WERI-Rb-1 (cell line): Measurements from ENCODE around the gene PROZ.

Experiments used
- DNase-seq: peaks from one replicate; pipeline ENCODE4 v3.0.0-alpha.2; 2020
- H3K27ac ChIP-seq: fragments of 250-450 bp; sonication (Bioruptor Pico); 2 replicates; pipeline ENCODE4 v1.5.1; 2020; ENCODE audit warnings: mild to moderate bottlenecking, moderate library complexity
- H3K27me3 ChIP-seq: fragments of 250-450 bp; sonication (Bioruptor Pico); 2 replicates; pipeline ENCODE4 v1.5.1; 2021; ENCODE audit warnings: mild to moderate bottlenecking, low read depth, moderate library complexity; ENCODE audit not compliant: insufficient read depth, severe bottlenecking
- H3K36me3 ChIP-seq: fragments of 250-450 bp; sonication (Bioruptor Pico); 2 replicates; pipeline ENCODE4 v1.5.1; 2020; ENCODE audit warnings: mild to moderate bottlenecking, moderate library complexity
- H3K4me3 ChIP-seq: 2 replicates; pipeline ENCODE4 v1.5.1; 2011; ENCODE audit warnings: low read depth, mild to moderate bottlenecking, control low read depth, low read length
- H3K9me3 ChIP-seq: fragments of 250-450 bp; sonication (Bioruptor Pico); 2 replicates; pipeline ENCODE4 v1.5.1; 2021; ENCODE audit warnings: mild to moderate bottlenecking, moderate library complexity; ENCODE audit not compliant: severe bottlenecking
- TF ChIP-seq, protein P1 (sequence below): IDR thresholded peaks from 2 replicates; pipeline ENCODE4 v1.5.1; 2011; ENCODE audit warnings: low read depth, mild to moderate bottlenecking, control low read depth, inconsistent platforms, low read length

The PROZ gene

DNA sequence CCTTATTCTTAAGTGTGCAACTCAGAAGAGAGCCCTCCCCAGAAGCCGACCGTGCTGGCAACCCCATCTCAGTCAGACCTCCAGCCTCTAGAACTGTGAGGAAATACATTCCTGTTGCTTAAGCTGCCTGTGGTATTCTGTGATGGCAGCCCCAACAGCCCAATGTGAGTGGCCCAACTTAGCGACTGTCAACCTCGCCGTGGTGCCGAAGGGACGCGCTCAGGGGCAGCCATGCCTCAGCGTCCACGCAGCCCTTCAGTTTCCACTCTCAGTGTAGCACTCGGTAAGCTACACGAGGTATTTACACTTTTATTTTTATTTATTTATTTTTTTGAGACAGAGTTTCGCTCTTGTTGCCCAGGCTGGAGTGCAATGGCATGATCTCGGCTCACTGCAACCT, 18.4 kb downstream of the PROZ start:
- peaks cover 85% of the 10 kb centered on the region for H3K36me3 ChIP-seq
- no peak overlapping the region for H3K4me3 ChIP-seq
- H3K9me3 ChIP-seq, result no peaks in the 10 kb centered on the region
- DNase-seq, result no peak
- H3K27me3 ChIP-seq, result no peaks in the 10 kb centered on the region
- TF ChIP-seq, protein P1, sequence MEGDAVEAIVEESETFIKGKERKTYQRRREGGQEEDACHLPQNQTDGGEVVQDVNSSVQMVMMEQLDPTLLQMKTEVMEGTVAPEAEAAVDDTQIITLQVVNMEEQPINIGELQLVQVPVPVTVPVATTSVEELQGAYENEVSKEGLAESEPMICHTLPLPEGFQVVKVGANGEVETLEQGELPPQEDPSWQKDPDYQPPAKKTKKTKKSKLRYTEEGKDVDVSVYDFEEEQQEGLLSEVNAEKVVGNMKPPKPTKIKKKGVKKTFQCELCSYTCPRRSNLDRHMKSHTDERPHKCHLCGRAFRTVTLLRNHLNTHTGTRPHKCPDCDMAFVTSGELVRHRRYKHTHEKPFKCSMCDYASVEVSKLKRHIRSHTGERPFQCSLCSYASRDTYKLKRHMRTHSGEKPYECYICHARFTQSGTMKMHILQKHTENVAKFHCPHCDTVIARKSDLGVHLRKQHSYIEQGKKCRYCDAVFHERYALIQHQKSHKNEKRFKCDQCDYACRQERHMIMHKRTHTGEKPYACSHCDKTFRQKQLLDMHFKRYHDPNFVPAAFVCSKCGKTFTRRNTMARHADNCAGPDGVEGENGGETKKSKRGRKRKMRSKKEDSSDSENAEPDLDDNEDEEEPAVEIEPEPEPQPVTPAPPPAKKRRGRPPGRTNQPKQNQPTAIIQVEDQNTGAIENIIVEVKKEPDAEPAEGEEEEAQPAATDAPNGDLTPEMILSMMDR, result no peak
- H3K27ac ChIP-seq, result no peak overlapping the region

DNA sequence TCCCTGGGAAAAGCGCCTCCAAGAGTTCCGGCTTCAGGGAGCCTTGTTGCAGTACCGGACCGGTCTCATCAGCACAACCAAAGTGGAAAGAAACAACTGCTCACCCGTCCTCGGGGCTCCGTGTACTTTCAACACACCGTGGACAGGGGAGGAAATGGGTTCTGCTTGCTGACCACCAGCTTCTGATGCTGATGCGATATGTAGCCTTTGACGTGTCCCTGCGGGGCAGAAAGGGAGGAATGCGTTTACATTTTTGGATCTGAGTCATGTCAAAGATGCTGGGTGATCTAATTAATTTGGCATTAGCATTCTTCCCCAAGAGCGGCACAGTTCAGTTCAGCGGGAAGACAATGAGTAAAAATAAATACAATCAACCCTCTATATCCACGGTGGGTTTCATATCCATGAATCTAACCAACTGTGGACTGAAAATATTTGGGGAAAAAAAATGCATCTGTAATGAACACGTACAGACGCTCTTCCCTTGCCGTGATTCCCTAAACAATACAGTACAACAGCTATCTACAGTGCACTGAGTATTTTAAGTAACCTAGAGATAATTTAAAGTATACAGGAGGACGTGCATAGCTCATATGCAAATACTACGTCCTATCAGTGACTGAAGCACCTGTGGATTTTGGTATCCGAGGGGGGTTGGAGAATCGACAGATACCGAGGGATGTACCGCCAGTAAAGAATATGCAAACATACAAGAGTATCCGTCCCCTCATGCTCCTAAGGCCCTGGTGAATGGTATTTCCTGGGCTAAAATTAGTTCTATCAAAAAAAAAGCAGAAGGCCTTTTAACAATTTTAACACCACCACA, 19.8 kb downstream of the PROZ start:
- TF ChIP-seq, protein P1, result no peak
- H3K36me3 ChIP-seq, result peaks cover 89% of the 10 kb centered on the region
- no peak overlapping the region for H3K4me3 ChIP-seq
- H3K27me3 ChIP-seq, result no peaks in the 10 kb centered on the region
- H3K9me3 ChIP-seq, result no peaks in the 10 kb centered on the region
- no peak for DNase-seq
- H3K27ac ChIP-seq, result no peak overlapping the region

DNA sequence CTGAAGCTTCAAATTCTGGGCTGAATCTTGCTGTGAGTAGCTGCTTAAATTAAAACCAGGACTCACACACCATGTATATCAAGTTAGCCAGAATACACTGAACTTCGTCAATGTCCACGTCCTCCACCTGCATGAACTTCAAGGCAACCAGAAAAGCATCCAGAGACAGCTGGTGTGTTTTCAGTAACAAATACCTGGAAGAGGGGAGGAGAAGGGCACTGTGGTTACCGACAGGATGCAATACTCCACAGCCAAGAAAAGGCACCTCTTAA, 20.4 kb downstream of the PROZ start:
- DNase-seq, result no peak
- H3K27ac ChIP-seq, result no peak overlapping the region
- no peak overlapping the region for H3K4me3 ChIP-seq
- no peaks in the 10 kb centered on the region for H3K27me3 ChIP-seq
- TF ChIP-seq, protein P1, result no peak
- H3K9me3 ChIP-seq, result no peaks in the 10 kb centered on the region
- peaks cover 92% of the 10 kb centered on the region for H3K36me3 ChIP-seq

DNA sequence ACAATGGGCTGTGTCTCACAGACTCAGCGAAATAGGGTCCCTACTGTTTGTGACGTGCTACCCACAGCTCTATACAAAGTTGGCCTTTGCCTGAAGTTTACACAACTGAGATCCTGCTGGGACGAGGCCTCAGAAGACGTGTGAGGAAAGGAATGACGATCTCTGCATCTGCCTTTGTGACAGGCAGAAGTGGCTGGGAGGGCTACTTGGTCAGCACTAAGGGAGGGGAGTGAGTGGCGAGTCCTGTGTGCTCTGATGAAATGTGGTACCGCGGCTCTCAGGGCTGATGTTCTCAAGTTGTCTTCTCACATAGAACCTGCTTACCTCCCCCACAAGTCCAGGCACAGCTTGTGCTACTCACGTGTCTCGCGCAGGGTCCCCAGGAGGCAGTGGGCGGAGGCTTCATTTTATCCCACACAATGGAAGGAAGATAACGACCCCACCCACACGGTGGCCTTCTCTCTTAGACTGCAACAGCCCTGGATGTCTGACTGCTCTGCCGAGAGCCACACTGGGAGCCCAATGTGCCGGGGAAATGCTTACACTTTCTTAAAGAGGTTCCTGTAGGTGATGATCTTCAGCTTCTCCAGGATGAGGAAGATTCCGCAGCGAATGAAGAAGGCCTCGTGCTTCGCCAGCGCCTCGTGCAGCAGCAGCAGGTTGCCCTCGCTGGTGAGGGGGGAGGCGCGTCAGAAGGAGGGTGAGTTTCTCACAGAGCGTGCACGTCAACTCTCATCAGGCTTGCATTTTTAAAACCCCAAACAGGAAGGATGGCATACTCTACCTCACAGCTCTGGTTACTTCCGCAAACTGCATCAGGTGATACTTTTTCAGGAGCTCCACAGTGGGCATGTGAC, 21.2 kb downstream of the PROZ start:
- no peaks in the 10 kb centered on the region for H3K9me3 ChIP-seq
- no peaks in the 10 kb centered on the region for H3K27me3 ChIP-seq
- no peak overlapping the region for H3K4me3 ChIP-seq
- no peak for DNase-seq
- TF ChIP-seq, protein P1, result no peak
- H3K27ac ChIP-seq, result no peak overlapping the region
- H3K36me3 ChIP-seq, result peaks cover 94% of the 10 kb centered on the region

DNA sequence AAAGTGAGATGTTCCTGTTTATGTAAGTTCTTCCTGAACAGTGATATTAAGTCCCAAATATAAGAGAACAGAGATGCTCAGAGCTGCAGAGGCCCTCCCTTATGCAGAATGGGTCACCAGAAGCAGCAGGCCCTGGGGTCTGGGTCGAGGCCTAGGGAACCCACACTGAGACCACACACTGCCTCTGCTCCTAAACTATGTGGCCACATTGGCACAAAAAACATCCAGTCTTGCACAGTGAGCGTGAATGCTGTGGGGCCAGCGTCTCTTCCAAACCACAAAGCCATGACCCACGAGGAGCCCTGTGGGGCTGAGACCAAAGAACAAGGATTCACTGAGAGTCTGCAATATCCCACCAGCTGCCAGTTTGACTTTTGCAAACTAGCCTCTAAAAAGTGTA, 23.6 kb downstream of the PROZ start:
- peaks cover 90% of the 10 kb centered on the region for H3K36me3 ChIP-seq
- no peaks in the 10 kb centered on the region for H3K27me3 ChIP-seq
- no peaks in the 10 kb centered on the region for H3K9me3 ChIP-seq
- no peak overlapping the region for H3K4me3 ChIP-seq
- H3K27ac ChIP-seq, result no peak overlapping the region
- DNase-seq, result no peak
- TF ChIP-seq, protein P1, result no peak
